SK-N-SH (cell line): Measurements from ENCODE around the gene MRPS2. TPM values are rescaled to one million over a fixed set of nuclear protein-coding genes. Genes with fewer than 3 reads are reported as not detected.

Experiments used
- CTCF ChIA-PET: fragments of 300-600, 350-600 bp; formaldehyde crosslinking; extraction: SDS; loops from one replicate; lab custom pipeline; 2021; lab: Yijun Ruan, JAX
- POLR2A ChIA-PET: fragments of 350-600 bp; sonication (Branson Sonifier 250); formaldehyde crosslinking; extraction: SDS; loops from one replicate; lab custom pipeline; 2020; ENCODE audit warnings: antibody characterized with exemption, inconsistent platforms; lab: Yijun Ruan, JAX
- DNase-seq: peaks from one replicate; pipeline ENCODE4 v3.0.0; 2012
- H2AFZ ChIP-seq: fragments of 200-600 bp; sonication (generic); 2 replicates; pipeline ENCODE4 v1.8.1; 2016; ENCODE audit warnings: antibody characterized with exemption, mild to moderate bottlenecking, low read depth
- H3F3A ChIP-seq: fragments of 200-600 bp; sonication (generic); replicated peaks from 2 replicates; pipeline ENCODE3; 2016; ENCODE audit warnings: antibody characterized with exemption, mild to moderate bottlenecking; ENCODE audit not compliant: insufficient read depth
- H3K27ac ChIP-seq, 2 experiments: fragments of 200-500 bp in 1 of 2; fragments of 200-600 bp in 1 of 2; sonication (Bioruptor generic) in 1 of 2; sonication (generic), shearing (Covaris generic) in 1 of 2; 2 replicates each; pipeline versions ENCODE4 v1.5.1 to v1.6.1; 2014 to 2016; ENCODE audit warnings: low read depth in 2 of 2, inconsistent platforms in 1 of 2, low read length in 1 of 2, mild to moderate bottlenecking in 1 of 2, mixed read lengths in 1 of 2
- H3K27me3 ChIP-seq: fragments of 200-600 bp; sonication (generic), shearing (Covaris generic); 2 replicates; pipeline ENCODE4 v1.6.1; 2016; ENCODE audit warnings: mixed run types; ENCODE audit not compliant: insufficient read depth
- H3K36me3 ChIP-seq, 2 experiments: fragments of 200-500 bp in 1 of 2; fragments of 200-600 bp in 1 of 2; sonication (Bioruptor generic) in 1 of 2; sonication (generic) in 1 of 2; replicated peaks in 1 of 2; 2 replicates each; pipeline versions ENCODE3 to v1.5.1; 2014 to 2016; ENCODE audit warnings: low read length in 1 of 2, mild to moderate bottlenecking in 1 of 2; ENCODE audit not compliant: insufficient read depth in 2 of 2, control insufficient read depth in 1 of 2
- H3K4me1 ChIP-seq, 2 experiments: fragments of 200-500 bp in 1 of 2; fragments of 200-600 bp in 1 of 2; sonication (Bioruptor generic) in 1 of 2; sonication (generic), shearing (Covaris generic) in 1 of 2; 2 replicates each; pipeline versions ENCODE4 v1.5.1 to v1.6.1; 2014 to 2016; ENCODE audit warnings: low read depth in 1 of 2, low read length in 1 of 2, mixed run types in 1 of 2; ENCODE audit not compliant: insufficient read depth in 2 of 2, control insufficient read depth in 1 of 2
- H3K4me2 ChIP-seq: fragments of 200-600 bp; sonication (generic), shearing (Covaris generic); 2 replicates; pipeline ENCODE4 v1.6.1; 2017; ENCODE audit warnings: mixed run types
- H3K4me3 ChIP-seq, 2 experiments: fragments of 200-500 bp in 1 of 2; fragments of 200-600 bp in 1 of 2; sonication (Bioruptor generic) in 1 of 2; sonication (generic), shearing (Covaris generic) in 1 of 2; 2 replicates each; pipeline versions ENCODE4 v1.5.1 to v1.8.1; 2014 to 2016; ENCODE audit warnings: low read depth in 2 of 2, inconsistent platforms in 1 of 2, low read length in 1 of 2, mild to moderate bottlenecking in 1 of 2, mixed read lengths in 1 of 2, moderate library complexity in 1 of 2
- H3K79me2 ChIP-seq: fragments of 200-600 bp; sonication (generic); 2 replicates; pipeline ENCODE4 v1.8.1; 2017; ENCODE audit warnings: mild to moderate bottlenecking; ENCODE audit not compliant: insufficient read depth
- H3K9ac ChIP-seq: fragments of 200-600 bp; sonication (generic); 2 replicates; pipeline ENCODE4 v1.6.1; 2017; ENCODE audit warnings: mixed run types
- H3K9me2 ChIP-seq: fragments of 200-600 bp; sonication (generic); 2 replicates; pipeline ENCODE4 v1.6.1; 2017; ENCODE audit warnings: mixed run types
- H3K9me3 ChIP-seq: fragments of 200-600 bp; sonication (generic); 2 replicates; pipeline ENCODE4 v1.6.1; 2017; ENCODE audit warnings: mixed run types, mild to moderate bottlenecking, moderate library complexity
- H4K20me1 ChIP-seq: fragments of 200-600 bp; sonication (generic); 2 replicates; pipeline ENCODE4 v1.6.1; 2017; ENCODE audit warnings: mild to moderate bottlenecking, mixed run types; ENCODE audit not compliant: insufficient read depth
- CHD2 ChIP-seq: fragments of 150-350 bp; IDR thresholded peaks from 2 replicates; pipeline ENCODE4 v1.6.1; 2018; ENCODE audit warnings: low read length; ENCODE audit not compliant: partially characterized antibody
- EZH2phosphoT487 ChIP-seq: fragments of 200-600 bp; sonication (generic); IDR thresholded peaks from 2 replicates; pipeline ENCODE4 v1.6.1; 2017; ENCODE audit warnings: low read depth, mixed run types, mild to moderate bottlenecking, antibody characterized with exemption, moderate library complexity, borderline replicate concordance
- GATA2 ChIP-seq: sonication (generic); formaldehyde crosslinking; IDR thresholded peaks from 2 replicates; pipeline ENCODE4 v1.5.0; 2020; ENCODE audit warnings: mild to moderate bottlenecking, missing genetic modification reagents
- MXI1 ChIP-seq: IDR thresholded peaks from 2 replicates; pipeline ENCODE4 v1.6.1; 2012; ENCODE audit warnings: mild to moderate bottlenecking, low read depth, low read length, improper control_type of control experiment
- NFIC ChIP-seq: IDR thresholded peaks from 2 replicates; pipeline ENCODE4 v1.4.0; 2012; ENCODE audit warnings: borderline replicate concordance
- NRF1 ChIP-seq: IDR thresholded peaks from 2 replicates; pipeline ENCODE4 v1.6.1; 2012; ENCODE audit warnings: low read depth, mild to moderate bottlenecking, low read length
- RAD21 ChIP-seq: IDR thresholded peaks from 2 replicates; pipeline ENCODE4 v1.6.1; 2012; ENCODE audit warnings: mild to moderate bottlenecking, low read length
- RXRA ChIP-seq: IDR thresholded peaks from 2 replicates; pipeline ENCODE4 v1.4.0; 2012; ENCODE audit warnings: low read depth, mild to moderate bottlenecking, borderline replicate concordance
- SIN3A ChIP-seq: IDR thresholded peaks from 2 replicates; pipeline ENCODE4 v1.6.1; 2012; ENCODE audit warnings: low read depth, mild to moderate bottlenecking, low read length, moderate library complexity, borderline replicate concordance
- TAF1 ChIP-seq: IDR thresholded peaks from 2 replicates; pipeline ENCODE4 v1.6.1; 2012; ENCODE audit warnings: low read depth, mild to moderate bottlenecking, low read length, moderate library complexity, borderline replicate concordance
- TCF12 ChIP-seq: IDR thresholded peaks from 2 replicates; pipeline ENCODE4 v1.4.0; 2012
- WGBS: methylation state at CpG from one replicate; pipeline ENCODE4 v1.1.6; 2017; ENCODE audit warnings: low lambda C conversion rate; 5-methylcytosine and 5-hydroxymethylcytosine counted together
- polyA plus RNA-seq, 3 experiments: library from polyadenylated mRNA; depleted of rRNA; stranded (reverse); fragments of >200 nt; gene quantifications; 2 replicates each; pipeline ENCODE4 v1.2.3, GENCODE V29; 2012
- TF ChIP-seq, protein P1 (sequence below): IDR thresholded peaks from 2 replicates; pipeline ENCODE4 v1.4.0; 2012; ENCODE audit warnings: low read depth, borderline replicate concordance

The MRPS2 gene
- polyA plus RNA-seq, 1 of the 3 experiments (the other 2 are of a cell fraction) = 113 TPM

DNA sequence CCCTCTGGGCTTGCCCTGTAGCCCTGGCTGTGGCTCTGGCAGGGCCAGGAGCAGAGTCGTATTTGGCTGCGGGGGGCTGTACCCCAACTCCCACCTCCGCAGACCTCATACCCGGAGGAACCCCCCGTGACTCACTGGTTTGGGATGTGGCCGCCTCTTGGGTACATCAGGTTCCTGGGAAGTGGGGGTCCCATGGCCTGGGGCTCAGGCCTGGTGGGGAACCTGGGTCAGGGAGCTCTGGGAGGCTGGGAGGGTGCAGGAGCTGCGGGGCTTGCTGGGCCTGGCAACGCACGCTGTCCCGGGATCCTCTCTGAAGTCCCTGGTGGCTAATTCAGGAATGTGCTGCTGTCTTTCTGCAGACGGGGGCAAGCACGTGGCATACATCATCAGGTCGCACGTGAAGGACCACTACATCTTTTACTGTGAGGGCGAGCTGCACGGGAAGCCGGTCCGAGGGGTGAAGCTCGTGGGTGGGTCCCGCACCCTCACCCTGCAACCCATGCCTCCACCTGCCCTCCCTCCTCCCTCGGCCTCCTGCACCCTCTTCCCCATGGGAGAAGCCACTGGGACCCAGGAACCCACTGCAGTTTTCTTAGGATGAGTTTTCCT is 23.1 kb downstream of the MRPS2 start:
- Histone ChIP-seq H3K36me3 (no peaks in the 10 kb centered on the region), H3K27ac (no peak overlapping the region), H4K20me1 (no peaks in the 10 kb centered on the region), H3K27me3 (no peaks in the 10 kb centered on the region), H3K9ac (no peak overlapping the region), H2AFZ (no peak overlapping the region), H3K4me3 (no peak overlapping the region), H3K4me1 (no peaks in the 10 kb centered on the region; a peak in 1 of 4 replicates), H3F3A (no peaks in the 10 kb centered on the region), H3K9me2 (no peaks in the 10 kb centered on the region), H3K9me3 (no peaks in the 10 kb centered on the region), H3K4me2 (no peak overlapping the region), H3K79me2 (no peaks in the 10 kb centered on the region)
- ChIA-PET POLR2A (no interaction called here), CTCF (interaction anchor here (1.3 to 1.9 kb wide), 2 partner anchors 19 to 24 kb away, joined by 4 read pairs; partner anchors contain the start of gene MRPS2)
- WGBS = 74% methylated on average over 13 of the region's 21 CpGs
- DNase-seq = no peak
- TF ChIP-seq TAF1 = no peak
- TF ChIP-seq NRF1 = no peak
- TF ChIP-seq GATA2 (CRISPR knock-in tag) = no peak
- no peak for TF ChIP-seq MXI1
- TF ChIP-seq CHD2 = no peak
- no peak for TF ChIP-seq NFIC
- no peak for TF ChIP-seq SIN3A
- TF ChIP-seq, protein P1, sequence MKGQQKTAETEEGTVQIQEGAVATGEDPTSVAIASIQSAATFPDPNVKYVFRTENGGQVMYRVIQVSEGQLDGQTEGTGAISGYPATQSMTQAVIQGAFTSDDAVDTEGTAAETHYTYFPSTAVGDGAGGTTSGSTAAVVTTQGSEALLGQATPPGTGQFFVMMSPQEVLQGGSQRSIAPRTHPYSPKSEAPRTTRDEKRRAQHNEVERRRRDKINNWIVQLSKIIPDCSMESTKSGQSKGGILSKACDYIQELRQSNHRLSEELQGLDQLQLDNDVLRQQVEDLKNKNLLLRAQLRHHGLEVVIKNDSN = no peak
- TF ChIP-seq RAD21 = no peak
- no peak for TF ChIP-seq EZH2phosphoT487
- no peak for TF ChIP-seq TCF12
- no peak for TF ChIP-seq RXRA

DNA sequence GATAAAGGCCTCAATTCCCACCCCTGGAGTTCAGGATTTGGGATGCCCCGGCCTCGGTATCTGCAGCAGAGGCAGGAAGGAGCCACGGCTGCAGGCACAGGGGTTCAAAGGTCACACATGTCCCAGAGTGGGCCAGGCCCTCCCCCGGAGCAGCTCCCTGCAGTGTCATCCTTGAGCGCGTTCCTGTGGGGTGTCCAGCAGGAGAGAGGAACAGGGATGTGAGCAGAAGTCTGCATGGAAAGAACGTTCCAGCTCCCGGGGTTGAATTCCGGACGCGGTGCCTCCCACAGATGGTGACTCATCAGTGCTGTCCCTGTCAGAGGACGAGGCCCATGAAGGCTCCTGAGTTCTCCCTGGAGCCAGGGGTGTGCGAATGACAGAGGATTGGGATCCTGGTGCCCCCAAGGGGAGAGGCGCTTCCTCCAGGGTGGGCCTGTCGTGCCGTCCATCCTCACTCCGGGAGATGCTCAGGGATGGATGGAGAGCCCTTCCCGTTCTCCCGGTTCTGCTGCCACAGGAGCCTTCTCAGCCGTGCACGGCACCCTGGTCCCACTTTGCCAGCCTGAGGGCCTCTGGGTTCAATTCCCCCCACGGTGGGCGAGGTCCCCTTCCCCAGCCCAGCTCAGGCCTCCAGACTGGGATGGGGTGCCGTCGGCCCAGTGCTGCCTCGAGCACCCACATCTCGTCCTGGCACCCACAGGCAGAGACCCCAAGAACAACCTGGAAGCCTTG is 23.8 kb downstream of the MRPS2 start:
- Histone ChIP-seq H3K36me3 (no peaks in the 10 kb centered on the region), H3K9me2 (no peaks in the 10 kb centered on the region), H3K27me3 (no peaks in the 10 kb centered on the region), H3K9me3 (no peaks in the 10 kb centered on the region), H3F3A (no peaks in the 10 kb centered on the region), H3K79me2 (no peaks in the 10 kb centered on the region), H3K27ac (no peak overlapping the region), H3K4me3 (no peak overlapping the region), H3K4me2 (no peak overlapping the region), H3K4me1 (no peaks in the 10 kb centered on the region; a peak in 1 of 4 replicates), H4K20me1 (no peaks in the 10 kb centered on the region), H2AFZ (no peak overlapping the region), H3K9ac (no peak overlapping the region)
- ChIA-PET CTCF (interaction anchor here (0.6 to 1.9 kb wide), 4 partner anchors 20 to 112 kb away, joined by 3 to 4 read pairs (median 4); partner anchors contain the start of gene MRPS2), POLR2A (no interaction called here)
- TF ChIP-seq NRF1 = no peak
- no peak for DNase-seq
- WGBS = 60% methylated on average over 13 of the region's 27 CpGs
